PC-3 (cell line): ENCODE measurements around the gene MSMP. TPM values are rescaled to one million over a fixed set of nuclear protein-coding genes. Genes with fewer than 3 reads are reported as not detected.

Source experiments
- ATAC-seq: fragments of 200-7000 bp; cut with Tn5 transposase; 2 replicates; pipeline ENCODE4 v1.9.1; 2020; ENCODE audit warnings: mild to moderate bottlenecking, moderate library complexity
- BruUV-seq: library from RNA; stranded (reverse); fragments of 400-500 nt; replicated peaks from 2 replicates; lab custom pipeline; 2021; lab: Mats Ljungman, UMichigan
- CTCF ChIA-PET: fragments of 300-600 bp; sonication (Branson Sonifier 250); formaldehyde crosslinking; loops from one replicate; lab custom pipeline; 2022; ENCODE audit warnings: antibody characterized with exemption; lab: Charles Lee
- POLR2A ChIA-PET: fragments of 300-600 bp; sonication (Branson Sonifier 250); formaldehyde crosslinking; loops from one replicate; lab custom pipeline; 2022; ENCODE audit warnings: antibody characterized with exemption; ENCODE audit not compliant: unreplicated experiment; lab: Charles Lee
- DNase-seq: peaks from one replicate; pipeline ENCODE4 v3.0.0-alpha.2; 2015
- H2AFZ ChIP-seq: fragments of 300-600 bp; sonication (generic); 2 replicates; pipeline ENCODE4 v1.6.0; 2016; ENCODE audit warnings: antibody characterized with exemption, low read length
- H3F3A ChIP-seq: fragments of 300-600 bp; sonication (generic); one replicate; pipeline ENCODE4 v1.6.0; 2017; ENCODE audit warnings: antibody characterized with exemption, low read length, control low read depth, mild to moderate bottlenecking; ENCODE audit not compliant: unreplicated experiment
- H3K27ac ChIP-seq: fragments of 300-600 bp; sonication (generic); 2 replicates; pipeline ENCODE4 v1.5.1; 2016; ENCODE audit warnings: mild to moderate bottlenecking, low read length
- H3K27me3 ChIP-seq: fragments of 300-600 bp; sonication (generic); 2 replicates; pipeline ENCODE4 v1.6.1; 2016; ENCODE audit warnings: low read length, mixed read lengths
- H3K36me3 ChIP-seq: fragments of 300-600 bp; sonication (generic); 2 replicates; pipeline ENCODE4 v1.6.1; 2016; ENCODE audit warnings: low read depth, mixed run types, low read length, mixed read lengths
- H3K4me1 ChIP-seq: fragments of 300-600 bp; sonication (generic); 2 replicates; pipeline ENCODE4 v1.5.1; 2016; ENCODE audit warnings: low read length; ENCODE audit not compliant: insufficient read depth
- H3K4me2 ChIP-seq: fragments of 300-600 bp; sonication (generic); 2 replicates; pipeline ENCODE4 v1.6.0; 2016; ENCODE audit warnings: low read length
- H3K4me3 ChIP-seq: fragments of 300-600 bp; sonication (generic); 2 replicates; pipeline ENCODE4 v1.5.1; 2016; ENCODE audit warnings: mild to moderate bottlenecking, low read length, mixed read lengths
- H3K79me2 ChIP-seq: fragments of 300-600 bp; sonication (generic); 2 replicates; pipeline ENCODE4 v1.6.1; 2017; ENCODE audit warnings: low read length, mixed read lengths
- H3K9ac ChIP-seq: fragments of 300-600 bp; sonication (generic); 2 replicates; pipeline ENCODE4 v1.6.0; 2016; ENCODE audit warnings: mild to moderate bottlenecking, low read length
- H3K9me2 ChIP-seq: fragments of 300-600 bp; sonication (generic); replicated peaks from 2 replicates; pipeline ENCODE4 v1.6.1; 2016; ENCODE audit warnings: mixed run types, low read length, mixed read lengths
- H3K9me3 ChIP-seq: fragments of 300-600 bp; sonication (generic); 2 replicates; pipeline ENCODE4 v1.6.1; 2016; ENCODE audit warnings: low read length, mixed read lengths
- H4K20me1 ChIP-seq: fragments of 300-600 bp; sonication (generic); 2 replicates; pipeline ENCODE4 v1.6.1; 2016; ENCODE audit warnings: low read length, mixed read lengths
- EZH2 ChIP-seq: fragments of 300-600 bp; sonication (generic); IDR thresholded peaks from one replicate; pipeline ENCODE4 v1.6.1; 2017; ENCODE audit warnings: antibody characterized with exemption, mild to moderate bottlenecking, low read length; ENCODE audit not compliant: unreplicated experiment
- EZH2phosphoT487 ChIP-seq: fragments of 300-600 bp; sonication (generic); IDR thresholded peaks from 2 replicates; pipeline ENCODE4 v1.6.1; 2018; ENCODE audit warnings: mild to moderate bottlenecking, antibody characterized with exemption, low read length, borderline replicate concordance
- intact Hi-C: fragments of 100-400 bp; cut with micrococcal nuclease; formaldehyde crosslinking; loops from 2 replicates; pipeline ENCODE4 v1.9.0; 2023
- total RNA-seq: library from RNA; depleted of rRNA; stranded (reverse); fragments of >200 nt; gene quantifications from 2 replicates; pipeline ENCODE4 v1.2.3, GENCODE V29; 2014
- TF ChIP-seq, protein P1 (sequence below): fragments of 300-600 bp; sonication (generic); conservative IDR thresholded peaks from 2 replicates; pipeline ENCODE4 v1.5.1; 2017; ENCODE audit warnings: antibody characterized with exemption, low read depth, mild to moderate bottlenecking, low read length

The MSMP gene
- total RNA-seq, 1 experiment from 2014 or later, result 149 TPM

DNA sequence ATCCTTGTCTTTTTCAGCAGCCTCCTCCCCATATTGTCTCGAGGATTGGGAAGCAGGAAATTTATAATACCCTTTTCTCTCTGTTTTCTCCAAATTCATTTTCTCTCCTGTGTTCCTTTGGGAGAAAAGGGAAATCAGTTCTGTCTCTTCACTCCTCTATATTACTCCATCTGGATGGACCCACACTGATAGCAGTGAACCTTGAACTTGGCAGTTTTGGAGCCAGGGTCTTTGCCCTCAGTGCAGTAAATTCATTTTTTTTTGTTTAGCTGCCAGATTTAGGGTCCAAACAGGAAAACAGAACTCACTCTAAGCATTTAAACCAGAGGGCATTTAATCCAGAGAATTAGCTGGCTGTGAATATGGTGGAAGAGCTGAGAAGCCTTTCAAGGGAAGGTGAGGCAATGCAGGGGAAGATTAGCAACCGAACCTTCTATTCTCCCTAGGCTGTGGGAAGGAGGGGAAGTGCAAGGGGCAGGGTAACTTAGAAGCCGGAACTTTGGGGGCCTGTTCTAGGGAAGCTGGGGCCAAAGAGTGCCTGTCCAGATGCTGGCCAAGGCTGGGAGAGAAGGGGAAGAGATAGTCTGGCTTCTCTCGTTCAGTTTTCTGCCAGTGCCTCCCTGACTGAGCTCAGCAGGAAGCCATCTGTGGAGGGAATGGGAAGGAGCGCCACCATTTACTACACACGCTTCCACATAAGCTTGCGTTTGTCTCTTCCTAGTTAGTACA lies 21.0 kb upstream of the MSMP start:
- TF ChIP-seq EZH2phosphoT487 (no peak), EZH2 (no peak)
- TF ChIP-seq, protein P1, sequence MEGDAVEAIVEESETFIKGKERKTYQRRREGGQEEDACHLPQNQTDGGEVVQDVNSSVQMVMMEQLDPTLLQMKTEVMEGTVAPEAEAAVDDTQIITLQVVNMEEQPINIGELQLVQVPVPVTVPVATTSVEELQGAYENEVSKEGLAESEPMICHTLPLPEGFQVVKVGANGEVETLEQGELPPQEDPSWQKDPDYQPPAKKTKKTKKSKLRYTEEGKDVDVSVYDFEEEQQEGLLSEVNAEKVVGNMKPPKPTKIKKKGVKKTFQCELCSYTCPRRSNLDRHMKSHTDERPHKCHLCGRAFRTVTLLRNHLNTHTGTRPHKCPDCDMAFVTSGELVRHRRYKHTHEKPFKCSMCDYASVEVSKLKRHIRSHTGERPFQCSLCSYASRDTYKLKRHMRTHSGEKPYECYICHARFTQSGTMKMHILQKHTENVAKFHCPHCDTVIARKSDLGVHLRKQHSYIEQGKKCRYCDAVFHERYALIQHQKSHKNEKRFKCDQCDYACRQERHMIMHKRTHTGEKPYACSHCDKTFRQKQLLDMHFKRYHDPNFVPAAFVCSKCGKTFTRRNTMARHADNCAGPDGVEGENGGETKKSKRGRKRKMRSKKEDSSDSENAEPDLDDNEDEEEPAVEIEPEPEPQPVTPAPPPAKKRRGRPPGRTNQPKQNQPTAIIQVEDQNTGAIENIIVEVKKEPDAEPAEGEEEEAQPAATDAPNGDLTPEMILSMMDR, result no peak
- intact Hi-C loops, result loop anchor here (10.0 kb wide), 1 partner anchor 50 kb away; the partner anchor contains the start of genes FAM221B and TMEM8B
- Histone ChIP-seq H3K27me3 (no peaks in the 10 kb centered on the region), H3K4me2 (no peak overlapping the region), H3F3A (peaks cover 5% of the 10 kb centered on the region), H3K4me3 (no peak overlapping the region), H3K9me3 (no peaks in the 10 kb centered on the region), H3K79me2 (no peaks in the 10 kb centered on the region), H3K36me3 (no peaks in the 10 kb centered on the region), H2AFZ (no peak overlapping the region), H3K4me1 (peaks cover 34% of the 10 kb centered on the region), H3K27ac (no peak overlapping the region), H4K20me1 (no peaks in the 10 kb centered on the region), H3K9ac (no peak overlapping the region), H3K9me2 (no peaks in the 10 kb centered on the region)
- no peak for ATAC-seq
- BruUV-seq, result no TSS peak
- POLR2A ChIA-PET, result no interaction called here
- CTCF ChIA-PET, result no interaction called here
- DNase-seq, result no peak

- ChIA-PET POLR2A (no interaction called here), CTCF (interaction anchor here (0.5 to 1.7 kb wide), 2 partner anchors 19 to 23 kb away, joined by 3 to 6 read pairs; partner anchors contain the start of genes GBA2 and RGP1)
- H2AFZ ChIP-seq, result no peak overlapping the region
- H3K36me3 ChIP-seq, result no peaks in the 10 kb centered on the region
- BruUV-seq, result no TSS peak
- H3K4me3 ChIP-seq, result peak overlapping the region; percentile 22; the same call in 1 of the 2 replicates
- H3K27ac ChIP-seq, result peak overlapping the region; percentile 64
- DNase-seq (peak; percentile 77), ATAC-seq (peak; percentile 72)
- H3K4me1 ChIP-seq, result peaks cover 37% of the 10 kb centered on the region
- peak overlapping the region; percentile 58 for H3K4me2 ChIP-seq
- no peaks in the 10 kb centered on the region for H3K79me2 ChIP-seq
- no peaks in the 10 kb centered on the region for H3K27me3 ChIP-seq
- H3F3A ChIP-seq, result peaks cover 5% of the 10 kb centered on the region
- H3K9ac ChIP-seq, result no peak overlapping the region
- intact Hi-C loops, result loop anchor here (1.0 to 10.0 kb wide), 2 partner anchors 15 to 53 kb away; partner anchors contain the start of genes FAM221B and TMEM8B
- no peaks in the 10 kb centered on the region for H3K9me3 ChIP-seq
- H3K9me2 ChIP-seq, result no peaks in the 10 kb centered on the region
- H4K20me1 ChIP-seq, result no peaks in the 10 kb centered on the region
- TF ChIP-seq EZH2 (no peak), EZH2phosphoT487 (no peak)
- TF ChIP-seq, protein P1, result no peak
Measured at GRCh38 chr9:35771943-35772342, 17.9 kb upstream of the MSMP start.
